ENCODE results near the gene MIA. TPM values are rescaled to one million over a fixed set of nuclear protein-coding genes. Genes with fewer than 3 reads are reported as not detected.
A peak's percentile ranks its signal among the peaks of the same experiment; 100 is the strongest.

MIA gene
- total and polyA plus RNA-seq, 12 donors = 0.74 to 9.2 (median 4.9) TPM; not detected in 6

DNA sequence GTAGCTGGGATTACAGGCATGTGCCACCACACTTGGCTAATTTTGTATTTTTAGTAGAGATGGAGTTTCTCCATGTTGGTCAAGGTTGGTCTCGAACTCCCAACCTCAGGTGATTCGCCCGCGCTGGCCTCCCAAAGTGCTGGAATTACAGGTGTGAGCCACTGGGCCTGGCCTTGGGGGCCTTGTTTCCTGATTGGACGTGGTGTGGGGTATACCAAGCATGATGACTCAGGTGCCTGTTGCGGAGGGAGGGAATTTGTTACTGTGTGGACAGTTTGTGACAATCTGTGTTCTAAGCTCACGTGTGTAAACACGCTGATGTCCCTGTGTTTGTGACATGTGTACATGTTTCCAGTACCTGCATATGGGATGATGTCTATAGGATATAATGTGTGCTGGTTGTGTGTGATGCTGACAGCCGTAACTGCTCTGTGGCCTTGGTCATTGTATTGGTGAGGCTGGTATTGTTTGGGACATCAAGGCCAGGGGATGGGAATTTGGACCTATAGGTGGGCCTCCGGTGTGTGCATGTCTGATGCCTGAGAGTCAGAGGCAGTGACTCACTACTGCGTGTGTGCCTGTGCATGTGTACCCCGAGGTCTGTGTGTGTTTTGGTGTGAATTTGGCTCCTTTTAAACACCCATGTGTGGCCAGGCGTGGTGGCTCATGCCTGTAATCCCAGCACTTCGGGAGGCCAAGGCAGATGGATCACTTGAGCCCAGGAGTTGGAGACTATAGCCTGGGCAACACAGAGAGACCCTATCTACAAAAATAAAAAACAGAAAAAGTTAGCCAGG, 22.0 kb downstream of the MIA start:
- peaks cover 31 to 34% of the 10 kb centered on the region in 2 donors for H3K4me1 ChIP-seq (replicated peaks in 1 of 2)
- WGBS, 4 donors = 81 to 92% (median 84%) methylated on average over 10 to 14 of the region's 14 CpGs
- H3K27me3 ChIP-seq = no peaks in the 10 kb centered on the region
- H3K4me3 ChIP-seq = peak overlapping the region in 1 of 4 donors; percentile 54
- H3K27ac ChIP-seq = peak overlapping the region; percentile 41 to 94 (median 94)
- DNase-seq = no peak
- no peak for TF ChIP-seq POLR2A (IDR thresholded peaks at IDR 0.05)
- TF ChIP-seq, protein P1, sequence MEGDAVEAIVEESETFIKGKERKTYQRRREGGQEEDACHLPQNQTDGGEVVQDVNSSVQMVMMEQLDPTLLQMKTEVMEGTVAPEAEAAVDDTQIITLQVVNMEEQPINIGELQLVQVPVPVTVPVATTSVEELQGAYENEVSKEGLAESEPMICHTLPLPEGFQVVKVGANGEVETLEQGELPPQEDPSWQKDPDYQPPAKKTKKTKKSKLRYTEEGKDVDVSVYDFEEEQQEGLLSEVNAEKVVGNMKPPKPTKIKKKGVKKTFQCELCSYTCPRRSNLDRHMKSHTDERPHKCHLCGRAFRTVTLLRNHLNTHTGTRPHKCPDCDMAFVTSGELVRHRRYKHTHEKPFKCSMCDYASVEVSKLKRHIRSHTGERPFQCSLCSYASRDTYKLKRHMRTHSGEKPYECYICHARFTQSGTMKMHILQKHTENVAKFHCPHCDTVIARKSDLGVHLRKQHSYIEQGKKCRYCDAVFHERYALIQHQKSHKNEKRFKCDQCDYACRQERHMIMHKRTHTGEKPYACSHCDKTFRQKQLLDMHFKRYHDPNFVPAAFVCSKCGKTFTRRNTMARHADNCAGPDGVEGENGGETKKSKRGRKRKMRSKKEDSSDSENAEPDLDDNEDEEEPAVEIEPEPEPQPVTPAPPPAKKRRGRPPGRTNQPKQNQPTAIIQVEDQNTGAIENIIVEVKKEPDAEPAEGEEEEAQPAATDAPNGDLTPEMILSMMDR (IDR thresholded peaks at IDR 0.05) = no peak
- intact Hi-C loops (cut with DNase I) = no loop called here
- peaks cover 0 to 10% of the 10 kb centered on the region in 2 donors for H3K36me3 ChIP-seq (replicated peaks in 1 of 2)
- no peaks in the 10 kb centered on the region for H3K9me3 ChIP-seq (replicated peaks in 1 of 3)

DNA sequence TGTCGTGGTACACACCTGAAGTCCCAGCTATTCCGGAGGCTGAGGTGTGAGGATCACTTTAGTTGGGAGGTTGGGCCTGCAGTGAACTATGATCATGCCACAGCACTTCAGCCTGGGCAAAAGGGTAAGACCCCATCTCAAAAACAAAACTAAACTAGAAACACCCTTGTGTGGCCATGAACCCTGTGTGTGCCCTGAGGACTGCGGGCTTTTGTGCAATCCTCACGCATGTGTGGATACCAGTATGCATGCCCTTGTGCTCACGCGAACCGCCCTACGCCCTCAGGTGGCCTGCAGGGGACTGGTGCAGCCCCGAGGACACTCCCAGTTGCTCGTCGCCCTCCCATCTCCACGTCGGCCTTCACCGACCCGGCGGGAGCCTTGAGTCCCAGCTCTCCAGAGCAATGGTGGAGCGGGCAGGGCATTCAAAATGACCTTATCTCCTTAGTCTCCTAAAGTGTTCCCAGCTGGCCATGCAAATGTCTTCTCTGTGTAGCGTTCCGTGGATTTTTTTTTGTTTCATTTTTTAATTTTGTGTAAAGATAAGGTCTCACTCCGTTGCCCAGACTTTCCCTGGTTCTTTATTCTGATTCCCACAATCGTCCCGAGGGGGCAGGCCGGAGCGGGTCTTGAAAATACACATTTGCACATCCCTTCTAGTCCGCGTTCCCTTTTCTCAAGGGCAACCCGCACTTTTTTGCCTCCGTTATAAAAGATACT, 22.8 kb downstream of the MIA start:
- Histone ChIP-seq H3K27me3 (no peaks in the 10 kb centered on the region), H3K36me3 (replicated peaks in 1 of 2) (peaks cover 0 to 10% of the 10 kb centered on the region in 2 donors), H3K4me3 (peak overlapping the region in 2 of 4 donors; percentile 40 to 54), H3K9me3 (replicated peaks in 1 of 3) (no peaks in the 10 kb centered on the region), H3K27ac (peak overlapping the region; percentile 41 to 94 (median 94)), H3K4me1 (replicated peaks in 1 of 2) (peaks cover 38 to 42% of the 10 kb centered on the region in 2 donors)
- intact Hi-C loops (cut with DNase I) = no loop called here
- TF ChIP-seq POLR2A (IDR thresholded peaks at IDR 0.05) = peak in 1 of 2 donors; percentile 80
- TF ChIP-seq, protein P1 (IDR thresholded peaks at IDR 0.05) = peak; percentile 10 to 72 (median 48)
- peak; percentile 76 to 94 (median 94) for DNase-seq
- WGBS, 4 donors = 6 to 8% (median 8%) methylated on average over 26 to 28 of the region's 28 CpGs

DNA sequence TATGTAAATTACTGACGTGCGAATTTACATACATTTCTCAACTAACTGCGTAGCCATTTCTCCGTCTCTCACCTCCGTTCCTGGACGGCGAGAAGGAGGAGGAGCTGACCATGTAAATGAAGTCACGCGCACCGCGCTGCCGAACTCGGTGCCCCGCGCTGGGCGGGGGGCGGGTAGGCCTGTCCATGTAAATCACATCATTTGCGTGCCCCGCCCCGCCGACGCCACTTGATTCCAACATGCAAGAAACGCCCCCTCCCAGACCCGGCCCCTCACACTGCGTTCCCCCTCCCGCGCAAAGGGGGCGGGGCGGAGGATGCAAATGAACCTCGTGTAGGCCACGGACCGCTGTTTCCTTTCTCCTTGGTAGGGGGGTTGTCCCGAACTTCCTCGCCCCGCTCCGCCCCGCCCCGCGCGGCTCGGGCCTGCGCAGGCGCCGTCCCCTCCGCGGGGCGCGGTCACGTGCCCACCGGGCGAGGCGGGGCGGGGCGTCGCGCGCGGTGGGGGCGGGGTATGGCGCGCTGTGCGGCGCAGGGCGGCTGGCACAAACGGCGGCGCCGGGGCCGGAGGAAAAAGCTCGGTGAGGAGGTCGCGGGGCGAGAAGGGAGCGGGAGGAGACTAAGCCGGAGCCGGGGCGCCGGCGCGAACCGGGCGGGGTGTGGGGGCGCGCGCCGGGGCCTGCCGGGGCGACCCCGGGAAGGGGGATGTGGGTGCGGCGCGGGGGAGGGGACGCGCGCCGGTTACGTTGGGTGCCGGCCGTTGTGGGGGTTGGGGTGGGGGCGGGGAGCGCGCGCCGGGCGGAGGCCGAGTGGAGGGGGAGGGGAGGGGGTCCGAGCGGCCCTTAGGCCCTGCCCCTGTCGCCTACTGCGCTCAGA, 23.6 kb downstream of the MIA start, which contains the start of gene EGLN2:
TSS of gene EGLN2 (plus strand) at position 509 of the 875 bp plus-strand sequence. CDS start 1,382 bp downstream, outside the sequence.
- intact Hi-C loops (cut with DNase I) = no loop called here
- peak within 1 kb of the TSS in 3 of 4 donors; percentile 53 to 96 (median 87) for H3K4me3 ChIP-seq
- TF ChIP-seq POLR2A (IDR thresholded peaks at IDR 0.05) = peak; percentile 43 to 50
- TF ChIP-seq, protein P1 (IDR thresholded peaks at IDR 0.05) = no peak
- peak; percentile 100 for DNase-seq
- WGBS, 4 donors = 0 to 1% (median 1%) methylated on average over 16 to 109 of the region's 110 CpGs
- H3K36me3 ChIP-seq (replicated peaks in 1 of 2) = peaks cover 0 to 10% of the 10 kb centered on the region in 2 donors
- no peaks in the 10 kb centered on the region for H3K27me3 ChIP-seq
- peaks cover 45 to 50% of the 10 kb centered on the region in 2 donors for H3K4me1 ChIP-seq (replicated peaks in 1 of 2)
- peak within 1 kb of the TSS; percentile 22 to 94 (median 94) for H3K27ac ChIP-seq
- H3K9me3 ChIP-seq (replicated peaks in 1 of 3) = no peaks in the 10 kb centered on the region

All from adrenal gland (tissue), 12 donors.